WI38 (cell line): Measurements from ENCODE around the gene KRTAP10-11.
"Not testable (repeated sequence)": the region's sequence is repeated elsewhere in the genome, so short reads cannot be mapped to it uniquely, and the experiment has no call there.

Experiments
- H3K4me3 ChIP-seq: 2 replicates; pipeline ENCODE4 v1.5.1; 2011; ENCODE audit warnings: low read depth, mild to moderate bottlenecking, control low read depth, low read length
- CTCF ChIP-seq: IDR thresholded peaks from 2 replicates; pipeline ENCODE4 v1.5.1; 2012; ENCODE audit warnings: low read depth, mild to moderate bottlenecking, control low read depth, low read length

KRTAP10-11 gene

DNA sequence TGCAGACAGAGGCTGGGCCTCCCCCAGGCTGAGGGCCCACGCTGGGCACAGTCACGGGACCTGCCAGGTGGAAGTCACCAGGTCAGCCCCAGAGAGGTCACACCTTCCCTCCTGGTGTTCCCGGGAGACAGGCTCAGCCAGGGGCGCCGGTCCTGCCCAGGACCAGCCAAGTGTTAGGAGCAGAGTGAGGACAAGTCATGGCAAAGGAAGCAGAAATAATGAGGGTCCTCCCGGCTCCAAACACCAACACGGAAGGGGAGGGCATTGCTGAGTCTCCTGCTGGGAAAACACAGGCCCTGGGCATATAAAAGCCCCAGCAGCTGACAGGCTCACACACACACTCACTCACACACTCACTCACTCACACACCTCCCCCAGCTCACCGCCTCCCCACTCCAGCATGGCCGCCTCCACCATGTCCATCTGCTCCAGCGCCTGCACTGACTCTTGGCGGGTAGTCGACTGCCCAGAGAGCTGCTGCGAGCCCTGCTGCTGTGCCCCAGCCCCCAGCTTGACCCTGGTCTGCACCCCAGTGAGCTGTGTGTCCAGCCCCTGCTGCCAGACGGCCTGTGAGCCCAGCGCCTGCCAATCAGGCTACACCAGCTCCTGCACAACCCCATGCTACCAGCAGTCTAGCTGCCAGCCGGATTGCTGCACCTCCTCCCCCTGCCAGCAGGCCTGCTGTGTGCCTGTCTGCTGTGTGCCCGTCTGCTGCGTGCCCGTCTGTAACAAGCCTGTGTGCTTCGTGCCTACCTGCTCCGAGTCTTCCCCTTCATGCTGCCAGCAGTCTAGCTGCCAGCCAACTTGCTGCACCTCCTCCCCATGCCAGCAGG, 9.0 kb upstream of the KRTAP10-11 start, which contains the start of gene KRTAP10-10:
Gene KRTAP10-10 (plus strand): TSS at position 339 of the 833 bp plus-strand sequence. CDS start 62 bp downstream, at position 401.
- H3K4me3 ChIP-seq: no peak within 1 kb of the TSS
- no peak for TF ChIP-seq CTCF

GRCh38 chr21:44637851-44638348, 8.3 kb upstream of the KRTAP10-11 start:
- not testable (repeated sequence) for H3K4me3 ChIP-seq

DNA sequence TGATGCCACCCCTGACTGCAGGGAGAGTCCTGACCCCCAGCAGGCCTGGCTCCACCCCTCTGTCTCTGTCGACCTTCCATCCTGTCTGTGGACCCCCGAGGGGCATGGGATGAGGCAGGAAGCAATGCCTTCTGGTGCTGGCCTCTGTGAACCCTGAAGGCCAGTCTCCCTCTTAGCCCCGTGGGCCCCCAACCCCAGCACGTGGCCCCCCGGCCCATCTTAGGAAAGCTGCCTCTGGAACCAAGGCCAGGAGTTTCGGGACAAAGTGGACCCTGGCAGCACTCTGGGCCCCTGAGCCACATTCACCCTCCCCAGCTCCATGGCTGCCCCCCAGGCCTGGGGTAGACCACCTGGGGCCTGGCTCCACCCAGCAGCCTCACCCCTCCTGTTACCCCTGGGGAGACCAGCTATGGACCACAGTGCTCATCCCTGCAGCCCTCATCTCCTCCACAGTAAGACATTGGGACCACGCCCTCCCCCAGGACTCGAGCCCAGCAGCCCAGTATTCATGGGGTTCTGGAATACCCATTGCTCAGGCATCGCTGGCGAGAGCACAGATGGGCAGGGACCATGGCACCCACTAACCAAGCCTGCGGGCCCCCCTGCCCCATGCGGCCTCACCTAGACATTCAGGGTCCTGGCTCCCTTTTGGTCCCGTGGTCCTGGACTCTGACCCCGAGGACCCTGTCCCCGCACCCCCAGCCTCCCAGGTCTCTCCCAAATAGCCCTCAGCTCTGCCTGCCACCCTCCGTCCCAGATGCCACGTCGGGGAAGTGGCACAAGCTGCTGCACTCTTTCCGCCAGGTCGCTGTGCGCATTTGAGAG, 7.5 kb upstream of the KRTAP10-11 start:
- H3K4me3 ChIP-seq: not testable (repeated sequence)

DNA sequence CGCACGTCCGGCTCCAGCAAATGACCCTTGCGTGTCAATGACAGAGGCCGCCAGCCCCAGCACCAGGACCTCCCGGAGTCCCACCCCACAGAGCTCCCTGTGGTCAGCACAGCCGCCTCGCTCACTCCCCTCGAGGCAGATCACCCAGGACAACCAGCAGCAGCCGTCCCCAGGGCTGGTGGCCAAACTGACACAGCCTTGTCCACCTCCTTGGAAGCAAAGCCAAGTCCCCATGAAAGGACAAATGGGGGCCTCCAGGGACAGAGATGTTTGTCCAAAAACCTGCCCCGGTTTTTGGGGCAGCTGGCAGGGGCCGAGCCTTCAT, 6.9 kb upstream of the KRTAP10-11 start:
- H3K4me3 ChIP-seq: no peak overlapping the region
- TF ChIP-seq CTCF: no peak

GRCh38 chr21:44640761-44641160, 5.5 kb upstream of the KRTAP10-11 start:
- no peak overlapping the region for H3K4me3 ChIP-seq
- no peak for TF ChIP-seq CTCF

DNA sequence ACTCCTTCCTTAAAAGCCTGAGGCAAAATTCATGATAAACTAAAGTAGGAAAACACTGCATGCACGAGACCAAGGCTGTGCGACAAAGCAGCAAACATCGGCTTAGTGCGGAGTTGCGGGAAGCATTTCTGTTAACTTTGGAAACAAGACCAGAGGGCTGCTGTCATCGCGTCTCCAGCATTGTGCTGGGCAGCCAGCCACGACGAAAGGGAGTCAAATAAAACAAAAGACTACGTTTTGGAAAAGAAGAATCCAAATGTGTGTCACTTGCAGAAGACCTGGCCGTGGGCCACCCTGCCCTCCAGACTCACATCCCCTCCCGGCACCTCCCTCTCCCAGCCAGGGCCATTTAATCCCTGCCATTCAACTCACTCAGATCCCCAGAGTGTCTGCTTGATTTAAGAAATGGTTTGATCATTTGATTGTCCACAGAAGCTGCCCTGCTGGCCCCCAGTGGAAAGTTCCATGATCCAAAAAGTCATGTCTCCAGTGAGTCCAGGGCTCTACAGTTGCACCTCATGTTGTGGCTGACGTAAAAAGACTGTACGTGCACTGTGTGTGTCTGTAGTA, 2.4 kb upstream of the KRTAP10-11 start:
- TF ChIP-seq CTCF: no peak
- no peak overlapping the region for H3K4me3 ChIP-seq

GRCh38 chr21:44644878-44645277, 1.3 kb upstream of the KRTAP10-11 start:
- TF ChIP-seq CTCF: no peak
- no peak overlapping the region for H3K4me3 ChIP-seq

DNA sequence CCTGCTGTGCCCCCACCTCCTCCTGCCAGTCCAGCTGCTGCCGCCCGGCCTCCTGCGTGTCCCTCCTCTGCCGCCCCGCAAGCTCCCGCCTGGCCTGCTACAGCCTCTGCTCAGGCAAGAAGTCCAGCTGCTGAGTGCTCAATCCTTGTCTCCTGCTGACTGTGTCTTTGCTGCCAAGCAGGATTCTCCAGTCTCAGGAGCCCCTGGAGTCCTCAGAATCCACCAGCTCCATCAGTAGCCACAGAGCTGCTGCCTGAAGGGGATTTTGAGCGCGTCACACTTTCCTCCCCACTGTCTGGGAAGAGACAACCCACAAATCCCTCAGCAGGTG, 973 bp downstream of the KRTAP10-11 start:
- TF ChIP-seq CTCF: no peak
- H3K4me3 ChIP-seq: no peak overlapping the region
